GM23338 (cell line): ENCODE results near the gene RNASE2. TPM values are rescaled to one million over a fixed set of nuclear protein-coding genes. Genes with fewer than 3 reads are reported as not detected.
"Not testable (repeated sequence)": the region's sequence is repeated elsewhere in the genome, so short reads cannot be mapped to it uniquely, and the experiment has no call there.

Experiments used
- ATAC-seq: fragments of 200-7000 bp; cut with Tn5 transposase; 3 replicates; pipeline ENCODE4 v1.9.1; 2020
- DNase-seq: peaks from one replicate; pipeline ENCODE4 v3.0.0-alpha.2; 2015; ENCODE audit warnings: low spot score
- H2AFZ ChIP-seq: fragments of 200-600 bp; sonication (generic); 2 replicates; pipeline ENCODE4 v1.8.0; 2016; ENCODE audit warnings: antibody characterized with exemption, mild to moderate bottlenecking, moderate library complexity
- H3F3A ChIP-seq: fragments of 200-600 bp; sonication (generic); replicated peaks from 2 replicates; pipeline ENCODE4 v1.8.0; 2017; ENCODE audit warnings: antibody characterized with exemption, mixed run types, low read depth
- H3K27ac ChIP-seq: fragments of 200-600 bp; sonication (generic); 2 replicates; pipeline ENCODE4 v1.6.1; 2016; ENCODE audit warnings: low read depth
- H3K27me3 ChIP-seq: fragments of 200-600 bp; sonication (generic); 2 replicates; pipeline ENCODE4 v1.8.0; 2016; ENCODE audit warnings: mild to moderate bottlenecking, mixed run types, moderate library complexity; ENCODE audit not compliant: insufficient read depth
- H3K36me3 ChIP-seq: fragments of 200-600 bp; sonication (generic); 2 replicates; pipeline ENCODE4 v1.8.0; 2016; ENCODE audit warnings: mild to moderate bottlenecking; ENCODE audit not compliant: insufficient read depth
- H3K4me1 ChIP-seq: fragments of 200-600 bp; sonication (generic); 2 replicates; pipeline ENCODE4 v1.8.0; 2016; ENCODE audit warnings: mild to moderate bottlenecking, moderate library complexity; ENCODE audit not compliant: insufficient read depth
- H3K4me2 ChIP-seq: fragments of 200-600 bp; sonication (generic); 2 replicates; pipeline ENCODE4 v1.7.1; 2017; ENCODE audit warnings: mixed run types
- H3K4me3 ChIP-seq: fragments of 200-600 bp; sonication (generic); 2 replicates; pipeline ENCODE4 v1.6.1; 2016; ENCODE audit warnings: mixed run types
- H3K79me2 ChIP-seq: fragments of 200-600 bp; sonication (generic); replicated peaks from 2 replicates; pipeline ENCODE4 v1.8.0; 2017; ENCODE audit warnings: mild to moderate bottlenecking; ENCODE audit not compliant: insufficient read depth
- H3K9me2 ChIP-seq: fragments of 200-600 bp; sonication (generic); 2 replicates; pipeline ENCODE4 v1.8.0; 2017; ENCODE audit not compliant: insufficient read depth
- H4K20me1 ChIP-seq: fragments of 200-600 bp; sonication (generic); replicated peaks from 2 replicates; pipeline ENCODE4 v1.8.0; 2017; ENCODE audit warnings: mild to moderate bottlenecking; ENCODE audit not compliant: insufficient read depth
- H3K27ac Mint-ChIP-seq: 2 replicates; pipeline ENCODE4 v1.8.0; 2020; ENCODE audit warnings: inconsistent platforms, mild to moderate bottlenecking, moderate library complexity, mixed read lengths
- H3K27me3 Mint-ChIP-seq: 3 replicates; pipeline ENCODE4 v1.8.0; 2022; ENCODE audit warnings: low read depth, mild to moderate bottlenecking, moderate library complexity, mixed read lengths, inconsistent platforms; ENCODE audit not compliant: insufficient read depth, poor library complexity
- H3K36me3 Mint-ChIP-seq: 3 replicates; pipeline ENCODE4 v1.8.0; 2021; ENCODE audit warnings: low read depth, mild to moderate bottlenecking, inconsistent platforms, moderate library complexity, mixed read lengths
- H3K4me1 Mint-ChIP-seq: 3 replicates; pipeline ENCODE4 v1.8.0; 2020; ENCODE audit warnings: mild to moderate bottlenecking, inconsistent platforms, mixed read lengths
- H3K4me3 Mint-ChIP-seq: 3 replicates; pipeline ENCODE4 v1.8.0; 2021; ENCODE audit warnings: moderate library complexity, mild to moderate bottlenecking, inconsistent platforms, mixed read lengths
- H3K9me3 Mint-ChIP-seq: 3 replicates; pipeline ENCODE4 v1.8.0; 2020; ENCODE audit warnings: moderate library complexity, mild to moderate bottlenecking, inconsistent platforms, mixed read lengths
- CREB1 ChIP-seq: fragments of 250-450 bp; sonication (Bioruptor Pico); IDR thresholded peaks from 2 replicates; pipeline ENCODE4 v1.5.0; 2020; ENCODE audit warnings: low read depth, mild to moderate bottlenecking, moderate library complexity
- NANOG ChIP-seq: IDR thresholded peaks from 2 replicates; pipeline ENCODE4 v1.6.1; 2016; ENCODE audit warnings: antibody characterized with exemption, borderline replicate concordance
- POLR2AphosphoS5 ChIP-seq: IDR thresholded peaks from 2 replicates; pipeline ENCODE4 v1.6.1; 2016; ENCODE audit warnings: antibody characterized with exemption, low read depth
- STAT1 ChIP-seq: IDR thresholded peaks from one replicate; pipeline ENCODE4 v1.6.1; 2016; ENCODE audit warnings: antibody characterized with exemption; ENCODE audit not compliant: unreplicated experiment
- ZNF331 ChIP-seq: fragments of 250-450 bp; sonication (Bioruptor Pico); IDR thresholded peaks from 2 replicates; pipeline ENCODE4 v1.5.0; 2020; ENCODE audit warnings: low read depth, mild to moderate bottlenecking, moderate library complexity
- polyA plus RNA-seq: library from polyadenylated mRNA; unstranded; fragments of >200 nt; fragmentation: Nextera tagmentation; extraction: Ambion mirVana; gene quantifications from 2 replicates; pipeline ENCODE4 v1.2.1, GENCODE V29; 2016
- total RNA-seq: library from RNA; depleted of rRNA; stranded (reverse); fragments of >200 nt; shearing (Covaris generic); gene quantifications from 2 replicates; pipeline ENCODE4 v1.2.3, GENCODE V29; 2014
- TF ChIP-seq, protein P1 (sequence below), 2 experiments: fragments of 200-600 bp in 1 of 2; sonication (generic) in 1 of 2; conservative IDR thresholded peaks; 2 replicates each; pipeline versions ENCODE4 v1.5.1 to v1.6.1; 2016 to 2017; ENCODE audit warnings: antibody characterized with exemption in 2 of 2, low read depth in 2 of 2, mild to moderate bottlenecking in 2 of 2, moderate library complexity in 1 of 2
- TF ChIP-seq, protein P2 (sequence below): IDR thresholded peaks from 2 replicates; pipeline ENCODE4 v1.6.1; 2016; ENCODE audit warnings: antibody characterized with exemption

Gene RNASE2
- total and polyA plus RNA-seq, 2 experiments from 2014 or later = not detected

DNA sequence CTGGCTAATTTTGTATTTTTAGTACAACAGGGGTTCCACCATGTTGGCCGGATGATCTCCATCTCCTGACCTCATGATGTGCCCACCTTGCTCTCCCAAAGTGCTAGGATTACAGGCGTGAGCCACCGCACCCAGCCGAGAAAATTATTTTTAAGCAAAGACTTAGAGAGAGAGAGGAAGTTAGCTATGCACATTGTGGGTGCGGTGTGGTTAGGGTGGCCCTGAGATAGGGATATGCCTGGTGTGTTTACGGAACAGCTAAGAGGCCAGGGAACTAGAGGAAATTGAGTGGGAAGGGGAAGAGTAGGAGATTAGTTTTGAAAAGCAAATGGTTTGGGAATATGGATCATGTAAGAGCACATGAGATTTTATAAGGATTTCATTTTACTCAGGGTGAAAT is 10.1 kb upstream of the RNASE2 start:
- H3K27ac ChIP-seq, H3K4me3 ChIP-seq, H4K20me1 ChIP-seq, H3K4me3 Mint-ChIP-seq, H3F3A ChIP-seq, H3K27me3 Mint-ChIP-seq, H3K27me3 ChIP-seq, H3K79me2 ChIP-seq, H2AFZ ChIP-seq, H3K36me3 ChIP-seq, H3K36me3 Mint-ChIP-seq, H3K9me2 ChIP-seq, DNase-seq, H3K27ac Mint-ChIP-seq, H3K9me3 Mint-ChIP-seq, ATAC-seq, H3K4me2 ChIP-seq: not testable (repeated sequence)
- peaks cover 14% of the 10 kb centered on the region for H3K4me1 Mint-ChIP-seq
- H3K4me1 ChIP-seq = peaks cover 13% of the 10 kb centered on the region

DNA sequence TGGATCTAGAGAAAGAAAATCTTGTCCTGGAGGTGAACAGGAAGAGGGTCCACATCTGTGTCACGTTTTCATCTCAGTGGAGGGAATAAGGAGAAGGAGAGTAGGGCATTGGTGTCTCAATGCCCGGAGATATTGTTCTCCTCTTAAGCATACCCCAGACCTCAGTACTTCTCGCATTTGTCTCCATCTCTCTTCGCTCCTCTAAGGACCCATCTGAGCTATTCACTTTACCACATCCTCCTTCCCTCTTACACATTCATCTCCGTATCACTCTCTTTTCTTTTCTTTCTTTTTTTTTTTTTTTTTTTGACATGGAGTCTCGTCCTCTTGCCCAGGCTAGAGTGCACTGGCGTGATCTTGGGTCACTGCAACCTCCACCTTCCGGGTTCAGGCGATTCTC is 8.6 kb upstream of the RNASE2 start:
- not testable (repeated sequence) for H3K9me3 Mint-ChIP-seq, H3K9me2 ChIP-seq, H3K4me3 Mint-ChIP-seq, H3K36me3 ChIP-seq, H3K4me1 ChIP-seq, H3K4me1 Mint-ChIP-seq, H3K27me3 ChIP-seq, H3K4me3 ChIP-seq, H4K20me1 ChIP-seq, H3K27me3 Mint-ChIP-seq, H3K27ac Mint-ChIP-seq, H3K36me3 Mint-ChIP-seq, ATAC-seq, H2AFZ ChIP-seq, DNase-seq, H3F3A ChIP-seq, H3K4me2 ChIP-seq, H3K79me2 ChIP-seq, H3K27ac ChIP-seq

DNA sequence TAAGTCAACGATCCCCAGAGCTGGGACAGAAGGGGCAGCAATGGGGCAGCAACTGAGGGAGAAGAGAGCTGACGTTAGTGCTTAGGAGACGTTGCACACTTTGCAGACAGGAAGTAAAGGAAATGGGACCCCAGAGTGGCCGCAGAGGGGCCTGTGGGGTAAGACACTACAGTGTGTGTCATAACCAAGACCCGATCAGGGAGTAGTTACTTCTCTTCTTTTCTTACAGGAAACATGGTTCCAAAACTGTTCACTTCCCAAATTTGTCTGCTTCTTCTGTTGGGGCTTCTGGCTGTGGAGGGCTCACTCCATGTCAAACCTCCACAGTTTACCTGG is 219 bp downstream of the RNASE2 start:
- H3K9me2 ChIP-seq, ATAC-seq, H2AFZ ChIP-seq, H3K36me3 ChIP-seq, H4K20me1 ChIP-seq, H3F3A ChIP-seq, H3K4me3 ChIP-seq, H3K27ac ChIP-seq, H3K4me3 Mint-ChIP-seq, H3K27me3 ChIP-seq, H3K27me3 Mint-ChIP-seq, H3K9me3 Mint-ChIP-seq, H3K36me3 Mint-ChIP-seq, H3K4me1 Mint-ChIP-seq, H3K79me2 ChIP-seq, H3K4me2 ChIP-seq, H3K4me1 ChIP-seq, H3K27ac Mint-ChIP-seq, DNase-seq: not testable (repeated sequence)

DNA sequence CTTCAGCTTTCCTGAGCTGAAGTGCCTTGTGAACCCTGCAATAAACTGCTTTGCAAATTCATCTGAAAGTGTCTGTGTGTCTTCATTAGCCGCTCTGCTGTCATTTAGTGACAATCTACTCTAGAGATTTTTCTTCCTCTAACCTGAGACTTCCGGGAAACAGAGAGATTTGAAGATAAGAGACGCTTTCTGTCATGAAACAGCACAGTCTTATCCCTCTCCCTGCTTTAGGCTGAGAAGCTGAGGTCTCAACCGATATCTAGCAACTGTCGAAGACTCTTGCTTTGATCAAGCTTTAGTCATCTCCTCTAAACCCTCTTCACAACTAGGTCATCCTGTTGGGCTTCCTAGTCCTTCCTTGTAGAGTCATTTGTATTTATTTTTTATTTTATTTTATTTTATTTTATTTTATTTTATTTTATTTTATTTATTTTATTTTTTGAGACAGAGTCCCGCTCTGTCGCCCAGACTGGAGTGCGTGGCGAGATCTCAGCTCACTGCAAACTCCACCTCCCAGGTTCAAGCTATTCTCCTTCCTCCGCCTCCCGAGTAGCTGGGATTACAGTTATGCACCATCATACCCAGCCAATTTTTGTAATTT is 1.2 kb downstream of the RNASE2 start:
- H3K27ac Mint-ChIP-seq = no peak overlapping the region
- no peaks in the 10 kb centered on the region for H3K79me2 ChIP-seq
- ATAC-seq = no peak
- H3K4me1 Mint-ChIP-seq = peaks cover 10% of the 10 kb centered on the region; the same call in 2 of the 3 replicates
- DNase-seq = no peak
- no peak overlapping the region for H3K4me2 ChIP-seq
- no peak overlapping the region for H2AFZ ChIP-seq
- no peak overlapping the region for H3K4me3 ChIP-seq
- H3K9me2 ChIP-seq = no peaks in the 10 kb centered on the region
- peaks cover 1% of the 10 kb centered on the region; the same call in 1 of the 2 replicates for H3K4me1 ChIP-seq
- no peaks in the 10 kb centered on the region for H4K20me1 ChIP-seq
- H3K27me3 Mint-ChIP-seq = peaks cover 2% of the 10 kb centered on the region
- no peaks in the 10 kb centered on the region for H3K36me3 Mint-ChIP-seq
- no peaks in the 10 kb centered on the region for H3K36me3 ChIP-seq
- TF ChIP-seq POLR2AphosphoS5 (no peak), CREB1 (CRISPR knock-in tag) (no peak), STAT1 (no peak), ZNF331 (CRISPR knock-in tag) (no peak), NANOG (no peak)
- TF ChIP-seq, protein P1, sequence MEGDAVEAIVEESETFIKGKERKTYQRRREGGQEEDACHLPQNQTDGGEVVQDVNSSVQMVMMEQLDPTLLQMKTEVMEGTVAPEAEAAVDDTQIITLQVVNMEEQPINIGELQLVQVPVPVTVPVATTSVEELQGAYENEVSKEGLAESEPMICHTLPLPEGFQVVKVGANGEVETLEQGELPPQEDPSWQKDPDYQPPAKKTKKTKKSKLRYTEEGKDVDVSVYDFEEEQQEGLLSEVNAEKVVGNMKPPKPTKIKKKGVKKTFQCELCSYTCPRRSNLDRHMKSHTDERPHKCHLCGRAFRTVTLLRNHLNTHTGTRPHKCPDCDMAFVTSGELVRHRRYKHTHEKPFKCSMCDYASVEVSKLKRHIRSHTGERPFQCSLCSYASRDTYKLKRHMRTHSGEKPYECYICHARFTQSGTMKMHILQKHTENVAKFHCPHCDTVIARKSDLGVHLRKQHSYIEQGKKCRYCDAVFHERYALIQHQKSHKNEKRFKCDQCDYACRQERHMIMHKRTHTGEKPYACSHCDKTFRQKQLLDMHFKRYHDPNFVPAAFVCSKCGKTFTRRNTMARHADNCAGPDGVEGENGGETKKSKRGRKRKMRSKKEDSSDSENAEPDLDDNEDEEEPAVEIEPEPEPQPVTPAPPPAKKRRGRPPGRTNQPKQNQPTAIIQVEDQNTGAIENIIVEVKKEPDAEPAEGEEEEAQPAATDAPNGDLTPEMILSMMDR (conservative IDR thresholded peaks at IDR 0.05; ENCODE audit: low read depth in 2 of 2) = no peak
- TF ChIP-seq, protein P2, sequence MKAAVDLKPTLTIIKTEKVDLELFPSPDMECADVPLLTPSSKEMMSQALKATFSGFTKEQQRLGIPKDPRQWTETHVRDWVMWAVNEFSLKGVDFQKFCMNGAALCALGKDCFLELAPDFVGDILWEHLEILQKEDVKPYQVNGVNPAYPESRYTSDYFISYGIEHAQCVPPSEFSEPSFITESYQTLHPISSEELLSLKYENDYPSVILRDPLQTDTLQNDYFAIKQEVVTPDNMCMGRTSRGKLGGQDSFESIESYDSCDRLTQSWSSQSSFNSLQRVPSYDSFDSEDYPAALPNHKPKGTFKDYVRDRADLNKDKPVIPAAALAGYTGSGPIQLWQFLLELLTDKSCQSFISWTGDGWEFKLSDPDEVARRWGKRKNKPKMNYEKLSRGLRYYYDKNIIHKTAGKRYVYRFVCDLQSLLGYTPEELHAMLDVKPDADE = no peak
- no peak overlapping the region for H3K4me3 Mint-ChIP-seq
- H3K9me3 Mint-ChIP-seq = no peaks in the 10 kb centered on the region
- no peak overlapping the region for H3K27ac ChIP-seq
- no peaks in the 10 kb centered on the region for H3K27me3 ChIP-seq
- no peaks in the 10 kb centered on the region for H3F3A ChIP-seq

DNA sequence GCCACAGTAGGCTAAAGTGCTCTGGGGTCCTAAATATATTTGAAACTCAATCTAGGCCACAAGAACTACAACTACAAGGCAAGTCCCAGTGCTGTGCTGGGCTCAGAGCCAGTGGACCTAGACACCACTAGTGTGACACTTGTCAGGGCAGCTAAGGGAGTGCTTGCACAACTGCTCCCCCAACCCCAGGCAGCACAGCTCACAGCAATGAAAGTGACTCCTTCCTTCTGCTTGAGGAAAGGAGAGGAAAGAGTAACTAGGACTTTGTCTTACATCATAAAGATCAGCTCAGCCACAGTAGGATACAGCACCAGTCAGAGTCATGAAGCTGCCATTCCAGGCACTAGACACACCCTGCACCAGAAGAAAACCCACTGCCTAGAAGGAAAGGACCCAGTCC is 3.7 kb downstream of the RNASE2 start:
- H3K4me2 ChIP-seq, H3K4me1 ChIP-seq, H3K27me3 Mint-ChIP-seq, H3K27me3 ChIP-seq, H3K4me3 ChIP-seq, H3K79me2 ChIP-seq, H3K9me3 Mint-ChIP-seq, DNase-seq, H3K36me3 ChIP-seq, H3F3A ChIP-seq, H3K27ac Mint-ChIP-seq, H3K27ac ChIP-seq, H3K36me3 Mint-ChIP-seq, H3K9me2 ChIP-seq, H3K4me3 Mint-ChIP-seq, H2AFZ ChIP-seq, H4K20me1 ChIP-seq, ATAC-seq: not testable (repeated sequence)
- peaks cover 17% of the 10 kb centered on the region; the same call in 2 of the 3 replicates for H3K4me1 Mint-ChIP-seq
